Esophagus muscularis mucosa (tissue), 4 donors: ENCODE results near the gene MX1. TPM values are rescaled to one million over a fixed set of nuclear protein-coding genes. Genes with fewer than 3 reads are reported as not detected.

Experiments
- DNase-seq: peaks from one replicate; pipeline ENCODE4 v3.0.0-alpha.2; 2017; ENCODE audit errors: extremely low spot score
- H3K27ac ChIP-seq, 4 donors: fragments of 200-600 bp; sonication (generic); replicated peaks in 1 of 4; 1 replicate in 3 of 4; 2 replicates in 1 of 4; pipeline ENCODE4 v1.5.1; 2016 to 2019; ENCODE audit warnings: mild to moderate bottlenecking in 1 of 4
- H3K27me3 ChIP-seq, 4 donors: fragments of 200-600 bp; sonication (generic); one replicate each; pipeline versions ENCODE4 v1.5.1 to v1.6.0; 2016 to 2019
- H3K36me3 ChIP-seq, 4 donors: fragments of 200-600 bp; sonication (generic); one replicate each; pipeline ENCODE4 v1.5.1; 2016 to 2019
- H3K4me1 ChIP-seq, 4 donors: fragments of 200-600 bp; sonication (generic); one replicate each; pipeline ENCODE4 v1.5.1; 2016 to 2019
- H3K4me3 ChIP-seq, 4 donors: fragments of 200-600 bp; sonication (generic); 1 replicate in 2 of 4; 2 replicates in 2 of 4; pipeline ENCODE4 v1.5.1; 2016 to 2019; ENCODE audit warnings: mild to moderate bottlenecking in 4 of 4, moderate library complexity in 1 of 4
- H3K9me3 ChIP-seq, 4 donors: fragments of 200-600 bp; sonication (generic); 1 replicate in 3 of 4; 2 replicates in 1 of 4; pipeline ENCODE4 v1.5.1; 2016 to 2019
- CTCF ChIP-seq, 3 experiments: fragments of 200-600 bp in 2 of 3; fragments of 450-650 bp in 1 of 3; sonication (generic) in 2 of 3; IDR thresholded peaks; one replicate each; pipeline ENCODE4 v1.5.1; 2017 to 2019; ENCODE audit warnings: antibody characterized with exemption in 3 of 3, mild to moderate bottlenecking in 2 of 3, moderate library complexity in 1 of 3
- EP300 ChIP-seq: sonication (generic); formaldehyde crosslinking; IDR thresholded peaks from one replicate; pipeline ENCODE4 v1.6.1; 2017; ENCODE audit warnings: antibody characterized with exemption
- POLR2A ChIP-seq: fragments of 450-650 bp; IDR thresholded peaks from one replicate; pipeline ENCODE4 v1.6.1; 2017; ENCODE audit warnings: antibody characterized with exemption, moderate library complexity, mild to moderate bottlenecking, low read depth
- POLR2AphosphoS5 ChIP-seq, 2 donors: sonication (generic); formaldehyde crosslinking; IDR thresholded peaks; one replicate each; pipeline ENCODE4 v1.6.1; 2017; ENCODE audit warnings: antibody characterized with exemption in 2 of 2
- WGBS: methylation state at CpG from one replicate; pipeline ENCODE4 v1.1.5; 2018; 5-methylcytosine and 5-hydroxymethylcytosine counted together
- intact Hi-C: fragments of 100-400 bp; cut with DNase I; formaldehyde crosslinking; loops from one replicate; pipeline ENCODE4 v1.15.1; 2023
- total RNA-seq, 4 donors: library from RNA; depleted of rRNA; stranded (reverse); fragments of >200 nt; gene quantifications; one replicate each; pipeline versions ENCODE4 v1.1.0 to v1.2.1, GENCODE V29; 2016

The MX1 gene
- total RNA-seq, 4 donors from 2014 or later, result 13.8 to 34.6 (median 22.2) TPM

GRCh38 chr21:41483415-41483814 lies 57.4 kb downstream of the MX1 start:
- TF ChIP-seq CTCF (IDR thresholded peaks at IDR 0.05) (no peak), POLR2A (no peak), EP300 (no peak), POLR2AphosphoS5 (IDR thresholded peaks at IDR 0.05) (no peak)
- Histone ChIP-seq H3K4me1 (peaks cover 0 to 13% (median 0%) of the 10 kb centered on the region in 4 donors), H3K27me3 (peaks cover 0 to 49% (median 0%) of the 10 kb centered on the region in 4 donors), H3K4me3 (no peak overlapping the region), H3K27ac (no peak overlapping the region), H3K9me3 (no peaks in the 10 kb centered on the region), H3K36me3 (no peaks in the 10 kb centered on the region)
- intact Hi-C loops, result no loop called here
- WGBS, result 82% methylated on average over 12 of the region's 12 CpGs
- DNase-seq, result no peak

GRCh38 chr21:41483973-41484372 lies 57.9 kb downstream of the MX1 start:
- TF ChIP-seq CTCF (IDR thresholded peaks at IDR 0.05) (no peak), EP300 (no peak), POLR2A (no peak), POLR2AphosphoS5 (IDR thresholded peaks at IDR 0.05) (no peak)
- peaks cover 0 to 51% (median 0%) of the 10 kb centered on the region in 4 donors for H3K27me3 ChIP-seq
- no peaks in the 10 kb centered on the region for H3K36me3 ChIP-seq
- intact Hi-C loops, result no loop called here
- 97% methylated on average over 4 of the region's 4 CpGs for WGBS
- peaks cover 0 to 13% (median 0%) of the 10 kb centered on the region in 4 donors for H3K4me1 ChIP-seq
- no peaks in the 10 kb centered on the region for H3K9me3 ChIP-seq
- no peak overlapping the region for H3K27ac ChIP-seq
- DNase-seq, result no peak
- no peak overlapping the region for H3K4me3 ChIP-seq

- H3K36me3 ChIP-seq, result no peaks in the 10 kb centered on the region
- intact Hi-C loops, result no loop called here
- H3K4me3 ChIP-seq, result no peak overlapping the region
- TF ChIP-seq CTCF (IDR thresholded peaks at IDR 0.05) (no peak), EP300 (no peak), POLR2AphosphoS5 (IDR thresholded peaks at IDR 0.05) (no peak), POLR2A (no peak)
- WGBS, result 86% methylated on average over 6 of the region's 6 CpGs
- DNase-seq, result no peak
- no peaks in the 10 kb centered on the region for H3K9me3 ChIP-seq
- peaks cover 0 to 13% (median 0%) of the 10 kb centered on the region in 4 donors for H3K4me1 ChIP-seq
- H3K27ac ChIP-seq, result no peak overlapping the region
- H3K27me3 ChIP-seq, result peaks cover 0 to 44% (median 0%) of the 10 kb centered on the region in 4 donors
These were observed 61.0 kb downstream of the MX1 start for GRCh38 chr21:41487082-41487481.

DNA sequence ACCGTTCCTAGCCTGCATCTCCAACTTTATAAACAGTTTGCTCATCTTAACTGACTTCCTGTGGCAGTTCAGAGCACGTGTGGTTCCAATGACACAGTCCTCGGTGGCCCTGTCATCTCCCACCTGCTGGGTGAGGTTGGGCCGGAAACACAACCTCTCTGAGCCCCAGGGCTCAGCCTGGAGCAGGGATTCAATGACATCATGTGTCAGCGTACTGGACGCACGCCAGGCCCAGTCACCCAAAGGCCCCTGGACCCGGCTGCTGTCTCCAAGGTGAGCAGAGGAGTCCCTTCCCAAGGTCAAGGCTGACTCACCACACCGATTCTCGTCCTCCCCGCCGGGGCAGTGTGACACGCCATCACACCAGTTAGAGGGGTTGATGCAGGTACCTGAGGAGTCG lies 62.0 kb downstream of the MX1 start:
- 88% methylated on average over 9 of the region's 14 CpGs for WGBS
- peaks cover 0 to 13% (median 0%) of the 10 kb centered on the region in 4 donors for H3K4me1 ChIP-seq
- H3K4me3 ChIP-seq, result no peak overlapping the region
- no peak overlapping the region for H3K27ac ChIP-seq
- DNase-seq, result no peak
- peaks cover 0 to 49% (median 0%) of the 10 kb centered on the region in 4 donors for H3K27me3 ChIP-seq
- no peak for TF ChIP-seq CTCF (IDR thresholded peaks at IDR 0.05)
- no peak for TF ChIP-seq EP300
- TF ChIP-seq POLR2A, result no peak
- no peak for TF ChIP-seq POLR2AphosphoS5 (IDR thresholded peaks at IDR 0.05)
- intact Hi-C loops, result no loop called here
- no peaks in the 10 kb centered on the region for H3K36me3 ChIP-seq
- no peaks in the 10 kb centered on the region for H3K9me3 ChIP-seq

DNA sequence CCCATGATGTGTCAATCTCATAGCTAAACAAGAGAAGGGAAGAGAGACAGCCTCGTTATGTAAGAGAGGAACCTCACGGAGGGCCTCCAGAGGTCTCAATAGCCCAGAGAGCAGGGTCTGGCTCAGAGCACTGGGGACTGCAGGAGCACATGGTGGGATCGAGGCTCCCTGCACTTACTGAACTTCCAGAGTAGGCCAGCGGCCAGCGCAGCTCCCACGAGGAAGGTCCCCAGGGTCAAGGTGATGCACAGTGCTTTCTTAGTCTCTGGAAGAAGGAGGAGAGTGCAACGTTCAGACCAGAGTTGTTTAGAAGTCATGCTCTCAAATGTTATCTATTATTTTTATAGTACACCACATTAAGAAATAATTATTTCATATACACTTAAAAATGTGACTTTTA lies 63.3 kb downstream of the MX1 start:
- Histone ChIP-seq H3K4me1 (peaks cover 0 to 13% (median 0%) of the 10 kb centered on the region in 4 donors), H3K4me3 (no peak overlapping the region), H3K27ac (no peak overlapping the region), H3K36me3 (no peaks in the 10 kb centered on the region), H3K9me3 (no peaks in the 10 kb centered on the region), H3K27me3 (peaks cover 0 to 52% (median 0%) of the 10 kb centered on the region in 4 donors)
- 77% methylated on average over 6 of the region's 7 CpGs for WGBS
- TF ChIP-seq EP300 (no peak), POLR2AphosphoS5 (IDR thresholded peaks at IDR 0.05) (no peak), POLR2A (no peak), CTCF (IDR thresholded peaks at IDR 0.05) (no peak)
- DNase-seq, result no peak
- intact Hi-C loops, result no loop called here
